Epithelial cell of esophagus (primary cell): ENCODE results near the gene SLC29A1.
"Not testable (repeated sequence)": the region's sequence is repeated elsewhere in the genome, so short reads cannot be mapped to it uniquely, and the experiment has no call there.

Experiments used
- DNase-seq: peaks from one replicate; pipeline ENCODE4 v3.0.0; 2010; ENCODE audit warnings: low read depth
- H3K4me3 ChIP-seq: 2 replicates; pipeline ENCODE4 v1.5.1; 2011; ENCODE audit warnings: mild to moderate bottlenecking, low read length, control low read depth
- CTCF ChIP-seq: IDR thresholded peaks from 2 replicates; pipeline ENCODE4 v1.5.1; 2011; ENCODE audit warnings: low read depth, mild to moderate bottlenecking, low read length, control low read depth, inconsistent platforms; ENCODE audit not compliant: insufficient read depth; ENCODE audit errors: missing control alignments

The SLC29A1 gene

DNA sequence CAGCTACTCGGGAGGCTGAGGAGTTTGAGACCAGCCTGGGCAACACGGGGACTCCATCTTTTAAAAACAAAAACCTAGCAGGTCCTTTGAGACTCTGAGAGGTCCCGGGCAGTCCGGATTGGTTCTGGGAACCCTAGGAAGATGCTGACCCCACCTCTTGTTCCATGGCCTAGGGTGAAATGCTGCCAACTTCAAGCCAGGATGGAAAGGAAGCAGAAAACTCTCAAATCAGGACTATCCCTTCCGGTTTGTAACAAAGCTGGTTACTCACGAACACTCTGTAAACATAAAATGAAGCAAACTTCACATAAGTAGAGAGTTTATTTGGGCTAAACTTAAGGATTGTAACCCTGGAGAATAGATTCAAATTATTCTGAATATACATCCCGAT is 36.8 kb upstream of the SLC29A1 start:
- no peak overlapping the region for H3K4me3 ChIP-seq
- DNase-seq, result no peak
- TF ChIP-seq CTCF, result no peak

DNA sequence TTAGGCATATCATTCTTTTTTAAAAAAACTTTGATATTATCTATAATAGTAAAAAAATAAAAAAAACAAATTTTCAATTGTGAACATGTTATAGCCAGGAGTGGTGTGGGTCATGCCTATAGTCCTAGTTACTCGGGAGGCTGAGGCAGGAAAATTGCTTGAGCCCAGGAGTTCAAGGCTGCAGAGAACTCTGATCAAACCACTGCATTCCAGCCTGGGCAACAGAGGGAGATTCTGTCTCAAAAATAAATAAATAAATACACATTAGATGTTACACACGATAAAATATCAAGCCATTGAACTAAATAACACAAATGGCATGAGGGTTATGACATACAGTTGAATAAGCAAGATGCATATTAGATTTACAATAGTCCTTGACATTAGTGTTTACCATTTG is 34.6 kb upstream of the SLC29A1 start:
- DNase-seq, result no peak
- no peak overlapping the region for H3K4me3 ChIP-seq
- TF ChIP-seq CTCF, result no peak

GRCh38 chr6:44189257-44189656 is 34.1 kb upstream of the SLC29A1 start:
- no peak for DNase-seq
- TF ChIP-seq CTCF, result no peak
- no peak overlapping the region for H3K4me3 ChIP-seq

- TF ChIP-seq CTCF, result no peak
- no peak for DNase-seq
These were observed 32.7 kb upstream of the SLC29A1 start for GRCh38 chr6:44190715-44191114.

DNA sequence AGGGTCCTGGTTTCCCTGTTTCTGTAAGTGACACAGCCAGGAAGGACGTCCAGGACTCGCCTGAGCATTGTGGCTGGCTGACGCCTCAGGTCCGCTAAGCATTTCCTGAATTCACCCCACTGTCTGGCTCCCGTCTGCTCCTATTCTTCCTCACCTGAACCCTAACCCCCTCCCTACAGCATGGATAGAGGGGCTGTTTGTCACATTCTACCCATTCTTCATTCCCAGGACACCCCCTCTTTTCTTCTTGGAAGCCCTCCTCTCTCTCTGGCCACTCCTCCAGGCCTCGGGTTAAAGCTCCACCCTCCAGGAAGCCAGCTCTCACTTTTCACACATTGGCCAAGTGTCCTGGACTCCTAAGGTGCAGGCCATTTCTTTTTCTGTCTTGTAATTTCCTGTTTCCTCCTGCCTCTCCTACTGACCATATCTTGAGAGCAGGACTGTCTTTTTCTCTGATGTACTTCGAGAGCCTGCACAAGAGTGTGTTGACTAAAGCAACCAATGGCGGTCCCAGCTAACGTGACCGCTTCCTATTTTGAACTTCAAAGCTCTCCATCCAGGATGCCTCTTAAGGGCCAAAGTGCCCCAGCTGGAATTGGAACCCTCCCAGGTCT is 30.9 kb upstream of the SLC29A1 start:
- H3K4me3 ChIP-seq, result no peak overlapping the region

More at GRCh38 chr6:44190715-44191114, 32.7 kb upstream of the SLC29A1 start:
- H3K4me3 ChIP-seq, result no peak overlapping the region

GRCh38 chr6:44193307-44193910 is 30.0 kb upstream of the SLC29A1 start:
- H3K4me3 ChIP-seq, result no peak overlapping the region
- no peak for TF ChIP-seq CTCF
- DNase-seq, result no peak

More for the DNA sequence above, 30.9 kb upstream of the SLC29A1 start:
- no peak for TF ChIP-seq CTCF
- no peak for DNase-seq

- no peak overlapping the region for H3K4me3 ChIP-seq
- no peak for DNase-seq
- no peak for TF ChIP-seq CTCF
These were observed 29.1 kb upstream of the SLC29A1 start for GRCh38 chr6:44194326-44194725.

- H3K4me3 ChIP-seq, DNase-seq: not testable (repeated sequence)
These were observed 27.0 kb upstream of the SLC29A1 start for GRCh38 chr6:44196351-44196750.
